HepG2 (cell line): Measurements from ENCODE around the gene CETN2.

Source experiments
- ATF2 ChIP-seq: sonication (generic); formaldehyde crosslinking; IDR thresholded peaks from 2 replicates; pipeline ENCODE4 v1.4.0; 2020; ENCODE audit warnings: missing genetic modification reagents
- E2F5 ChIP-seq: sonication (generic); formaldehyde crosslinking; conservative IDR thresholded peaks from 2 replicates; pipeline ENCODE4 v1.4.0; 2020; ENCODE audit warnings: missing genetic modification reagents
- GABPA ChIP-seq, 2 experiments: IDR thresholded peaks; 2 replicates each; pipeline ENCODE4 v1.6.1; 2011 to 2016; ENCODE audit warnings: low read depth in 2 of 2, low read length in 1 of 2, missing biosample characterization in 1 of 2, missing genetic modification characterization in 1 of 2
- HMG20A ChIP-seq: IDR thresholded peaks from 2 replicates; pipeline ENCODE4 v1.6.1; 2016; ENCODE audit warnings: borderline replicate concordance
- HNF1A ChIP-seq, 2 experiments: sonication (generic) in 1 of 2; formaldehyde crosslinking in 1 of 2; IDR thresholded peaks; 2 replicates each; pipeline versions ENCODE4 v1.4.0 to v1.6.1; 2016 to 2020; ENCODE audit warnings: borderline replicate concordance in 1 of 2, low read depth in 1 of 2, mild to moderate bottlenecking in 1 of 2, missing genetic modification reagents in 1 of 2
- JUN ChIP-seq: sonication (generic); formaldehyde crosslinking; IDR thresholded peaks from 2 replicates; pipeline ENCODE4 v1.4.0; 2020; ENCODE audit warnings: mild to moderate bottlenecking, missing genetic modification reagents
- PREB ChIP-seq: sonication (generic); formaldehyde crosslinking; IDR thresholded peaks from 2 replicates; pipeline ENCODE4 v1.4.0; 2020; ENCODE audit warnings: missing genetic modification reagents
- RNF2 ChIP-seq: fragments of 450-650 bp; conservative IDR thresholded peaks from 2 replicates; pipeline ENCODE4 v1.6.1; 2016; ENCODE audit warnings: low read depth
- TBP ChIP-seq: sonication (generic); formaldehyde crosslinking; IDR thresholded peaks from 2 replicates; pipeline ENCODE4 v1.5.0; 2020; ENCODE audit warnings: missing genetic modification reagents
- YY1 ChIP-seq: IDR thresholded peaks from 2 replicates; pipeline ENCODE4 v1.6.1; 2011; ENCODE audit warnings: low read length, low read depth, moderate library complexity, mild to moderate bottlenecking; ENCODE audit not compliant: insufficient read depth, insufficient replicate concordance
- ZNF746 ChIP-seq: sonication (generic); formaldehyde crosslinking; IDR thresholded peaks from 2 replicates; pipeline ENCODE4 v1.8.0; 2022; ENCODE audit warnings: mild to moderate bottlenecking, missing genetic modification reagents
- TF ChIP-seq, protein P1 (sequence below): sonication (generic); formaldehyde crosslinking; IDR thresholded peaks from 2 replicates; pipeline ENCODE4 v1.5.0; 2020; ENCODE audit warnings: missing genetic modification reagents
- TF ChIP-seq, protein P2 (sequence below): sonication (generic); formaldehyde crosslinking; IDR thresholded peaks from 2 replicates; pipeline ENCODE4 v1.4.0; 2020; ENCODE audit warnings: low read depth, mild to moderate bottlenecking, missing genetic modification reagents

GRCh38 chrX:152833378-152833777, 2.8 kb upstream of the CETN2 start:
- no peak for TF ChIP-seq YY1
- TF ChIP-seq TBP (CRISPR knock-in tag), result no peak
- TF ChIP-seq, protein P1, sequence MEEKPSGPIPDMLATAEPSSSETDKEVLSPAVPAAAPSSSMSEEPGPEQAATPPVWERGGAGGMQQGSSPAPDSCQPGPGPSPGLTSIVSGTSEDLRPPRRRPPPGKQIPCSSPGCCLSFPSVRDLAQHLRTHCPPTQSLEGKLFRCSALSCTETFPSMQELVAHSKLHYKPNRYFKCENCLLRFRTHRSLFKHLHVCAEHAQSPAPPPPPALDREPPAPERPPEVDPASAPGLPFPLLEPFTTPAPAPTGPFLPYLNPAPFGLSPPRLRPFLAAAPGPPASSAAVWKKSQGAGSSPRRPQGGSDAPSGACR (CRISPR knock-in tag), result no peak
- TF ChIP-seq HMG20A, result no peak
- TF ChIP-seq, protein P2, sequence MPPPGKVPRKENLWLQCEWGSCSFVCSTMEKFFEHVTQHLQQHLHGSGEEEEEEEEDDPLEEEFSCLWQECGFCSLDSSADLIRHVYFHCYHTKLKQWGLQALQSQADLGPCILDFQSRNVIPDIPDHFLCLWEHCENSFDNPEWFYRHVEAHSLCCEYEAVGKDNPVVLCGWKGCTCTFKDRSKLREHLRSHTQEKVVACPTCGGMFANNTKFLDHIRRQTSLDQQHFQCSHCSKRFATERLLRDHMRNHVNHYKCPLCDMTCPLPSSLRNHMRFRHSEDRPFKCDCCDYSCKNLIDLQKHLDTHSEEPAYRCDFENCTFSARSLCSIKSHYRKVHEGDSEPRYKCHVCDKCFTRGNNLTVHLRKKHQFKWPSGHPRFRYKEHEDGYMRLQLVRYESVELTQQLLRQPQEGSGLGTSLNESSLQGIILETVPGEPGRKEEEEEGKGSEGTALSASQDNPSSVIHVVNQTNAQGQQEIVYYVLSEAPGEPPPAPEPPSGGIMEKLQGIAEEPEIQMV, result no peak
- no peak for TF ChIP-seq HNF1A (IDR thresholded peaks at IDR 0.05; ENCODE audit: low read depth)
- TF ChIP-seq HNF1A (CRISPR knock-in tag; IDR thresholded peaks at IDR 0.05; ENCODE audit: borderline replicate concordance), result no peak
- no peak for TF ChIP-seq RNF2
- no peak for TF ChIP-seq PREB (CRISPR knock-in tag)
- TF ChIP-seq JUN (CRISPR knock-in tag), result no peak
- no peak for TF ChIP-seq E2F5 (CRISPR knock-in tag)
- TF ChIP-seq ATF2, result no peak
- TF ChIP-seq GABPA (IDR thresholded peaks at IDR 0.05; ENCODE audit: low read depth, low read length), result no peak
- no peak for TF ChIP-seq GABPA (CRISPR knock-in tag; IDR thresholded peaks at IDR 0.05; ENCODE audit: low read depth)
- TF ChIP-seq ZNF746 (CRISPR knock-in tag), result no peak
